Kidney (tissue), 14 donors: Measurements from ENCODE around the gene KDM4C. TPM values are rescaled to one million over a fixed set of nuclear protein-coding genes. Genes with fewer than 3 reads are reported as not detected.

ENCODE experiments used
- DNase-seq, 5 donors: peaks; one replicate each; pipeline ENCODE4 v3.0.0-alpha.2; 2013 to 2020
- FAIRE-seq: peaks from 2 replicates; lab custom pipeline; 2012; peaks lifted over from hg19 to GRCh38; lab: Jason Lieb, UNC
- H3K27ac ChIP-seq, 2 donors: one replicate each; pipeline ENCODE4 v1.7.0; 2013; ENCODE audit warnings: low read depth in 2 of 2, low read length in 2 of 2, inconsistent platforms in 1 of 2
- H3K27me3 ChIP-seq: one replicate; pipeline ENCODE4 v1.7.1; 2013; ENCODE audit warnings: low read length, inconsistent platforms; ENCODE audit not compliant: control insufficient read depth, insufficient read depth
- H3K36me3 ChIP-seq, 3 donors: one replicate each; pipeline versions ENCODE4 v1.7.0 to v1.7.1; 2013; ENCODE audit warnings: low read length in 3 of 3, control low read depth in 1 of 3, inconsistent platforms in 1 of 3; ENCODE audit not compliant: insufficient read depth in 3 of 3, control insufficient read depth in 2 of 3
- H3K4me1 ChIP-seq, 3 donors: one replicate each; pipeline versions ENCODE4 v1.7.0 to v1.7.1; 2013; ENCODE audit warnings: low read length in 3 of 3, inconsistent platforms in 1 of 3, low read depth in 1 of 3; ENCODE audit not compliant: control insufficient read depth in 2 of 3, insufficient read depth in 2 of 3
- H3K4me3 ChIP-seq, 3 donors: one replicate each; pipeline versions ENCODE4 v1.7.0 to v1.8.1; 2013; ENCODE audit warnings: low read length in 3 of 3, control low read depth in 1 of 3, inconsistent platforms in 1 of 3
- H3K9ac ChIP-seq, 3 donors: one replicate each; pipeline versions ENCODE4 v1.7.0 to v1.7.1; 2013; ENCODE audit warnings: low read length in 3 of 3, control low read depth in 1 of 3, inconsistent platforms in 1 of 3
- H3K9me3 ChIP-seq, 3 donors: one replicate each; pipeline versions ENCODE4 v1.7.0 to v1.7.1; 2013; ENCODE audit warnings: low read length in 3 of 3, control low read depth in 1 of 3, inconsistent platforms in 1 of 3; ENCODE audit not compliant: control insufficient read depth in 2 of 3, insufficient read depth in 1 of 3
- intact Hi-C: fragments of 100-400 bp; cut with DNase I; formaldehyde crosslinking; loops from one replicate; pipeline ENCODE4 v1.11.1; 2022
- polyA plus RNA-seq: library from polyadenylated mRNA; stranded (reverse); fragments of 350-450 nt; fragmentation: Illumina TruSeq; extraction: RNeasy Lipid Tissue Mini Kit (QIAGEN cat#74804); gene quantifications from one replicate; pipeline ENCODE4 v1.2.3, GENCODE V29; 2014; ENCODE audit warnings: low read depth, low replicate concordance; ENCODE audit not compliant: insufficient read depth
- total RNA-seq: library from RNA; stranded (reverse); fragmentation: NEBNext Ultra II Directional; extraction: Animal tissue kit (Norgen Biotek cat#: 25700); gene quantifications from one replicate; pipeline ENCODE4 v1.2.1, GENCODE V29; 2021
- TF ChIP-seq, protein P1 (sequence below): IDR thresholded peaks from 3 replicates; pipeline ENCODE4 v1.5.1; 2012; ENCODE audit warnings: mild to moderate bottlenecking, moderate library complexity, borderline replicate concordance; ENCODE audit not compliant: insufficient read depth; ENCODE audit errors: extremely low read depth
- donor health status: control.
- donor health status: control.
- donor health status: control.
- donor health status: control.
- donor health status: control.
- donor health status: DM: yes; HTN: yes; CAD: no.
- donor health status: Normal renal cell carcinoma (clear cell type).

The KDM4C gene
- total and polyA plus RNA-seq, 2 donors from 2014 or later, result 7.1 to 47.1 TPM

DNA sequence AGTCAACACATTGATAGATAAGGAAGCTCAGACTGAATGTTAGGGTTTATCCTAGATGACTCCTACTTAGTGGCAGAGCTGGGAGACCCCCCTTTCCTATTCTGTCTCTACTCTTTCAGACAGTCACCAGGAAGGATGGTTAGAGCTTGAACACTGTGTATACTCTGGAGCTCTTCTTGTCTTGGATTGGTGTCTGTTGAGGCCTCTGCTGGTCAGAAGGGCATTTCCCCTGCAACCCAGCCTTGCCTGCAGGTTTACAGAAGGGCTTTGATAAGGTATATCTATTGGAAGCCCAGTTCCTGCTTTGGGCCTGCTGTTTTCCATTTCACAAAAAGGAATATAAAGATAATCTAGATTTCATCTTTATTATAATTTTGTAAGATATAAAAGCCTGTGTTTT, 71.8 kb downstream of the KDM4C start:
- Histone ChIP-seq H3K27me3 (no peaks in the 10 kb centered on the region), H3K4me3 (no peak overlapping the region), H3K4me1 (no peaks in the 10 kb centered on the region), H3K27ac (no peak overlapping the region), H3K9ac (no peak overlapping the region), H3K9me3 (no peaks in the 10 kb centered on the region), H3K36me3 (no peaks in the 10 kb centered on the region)
- intact Hi-C loops, result no loop called here
- FAIRE-seq, result no peak
- no peak for DNase-seq
- TF ChIP-seq, protein P1, sequence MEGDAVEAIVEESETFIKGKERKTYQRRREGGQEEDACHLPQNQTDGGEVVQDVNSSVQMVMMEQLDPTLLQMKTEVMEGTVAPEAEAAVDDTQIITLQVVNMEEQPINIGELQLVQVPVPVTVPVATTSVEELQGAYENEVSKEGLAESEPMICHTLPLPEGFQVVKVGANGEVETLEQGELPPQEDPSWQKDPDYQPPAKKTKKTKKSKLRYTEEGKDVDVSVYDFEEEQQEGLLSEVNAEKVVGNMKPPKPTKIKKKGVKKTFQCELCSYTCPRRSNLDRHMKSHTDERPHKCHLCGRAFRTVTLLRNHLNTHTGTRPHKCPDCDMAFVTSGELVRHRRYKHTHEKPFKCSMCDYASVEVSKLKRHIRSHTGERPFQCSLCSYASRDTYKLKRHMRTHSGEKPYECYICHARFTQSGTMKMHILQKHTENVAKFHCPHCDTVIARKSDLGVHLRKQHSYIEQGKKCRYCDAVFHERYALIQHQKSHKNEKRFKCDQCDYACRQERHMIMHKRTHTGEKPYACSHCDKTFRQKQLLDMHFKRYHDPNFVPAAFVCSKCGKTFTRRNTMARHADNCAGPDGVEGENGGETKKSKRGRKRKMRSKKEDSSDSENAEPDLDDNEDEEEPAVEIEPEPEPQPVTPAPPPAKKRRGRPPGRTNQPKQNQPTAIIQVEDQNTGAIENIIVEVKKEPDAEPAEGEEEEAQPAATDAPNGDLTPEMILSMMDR, result no peak

DNA sequence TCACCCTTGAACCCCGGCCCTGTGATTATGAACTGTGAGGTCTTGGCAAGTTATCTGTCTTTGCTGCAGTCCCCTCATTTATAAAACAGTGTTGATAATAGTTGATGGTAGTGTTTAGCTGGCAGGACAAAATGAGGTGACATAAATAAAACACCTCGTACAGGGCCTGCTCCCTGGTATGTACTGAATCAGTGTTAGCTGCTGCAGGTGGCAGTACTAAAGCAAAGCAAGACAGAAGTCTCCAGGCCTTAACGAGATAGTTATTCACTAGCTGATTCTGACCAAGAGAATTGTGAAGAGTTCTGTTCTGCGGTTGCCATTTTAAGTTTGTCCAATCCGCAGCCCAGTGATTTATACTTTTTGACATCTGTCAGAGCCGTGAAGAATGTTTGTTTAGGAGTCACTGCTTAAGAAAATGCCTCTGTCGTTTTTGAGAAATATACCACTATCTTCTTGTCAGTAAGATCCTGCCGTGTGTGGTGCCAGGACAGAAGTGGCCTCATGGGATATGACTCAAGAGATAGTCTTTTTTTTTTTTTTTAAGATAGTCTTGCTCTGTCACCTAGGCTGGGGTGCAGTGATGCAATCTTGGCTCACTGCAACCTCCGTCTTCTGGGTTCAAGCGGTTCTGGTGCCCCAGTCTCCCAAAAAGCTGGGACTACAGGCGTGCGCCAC, 75.9 kb downstream of the KDM4C start:
- H3K4me1 ChIP-seq, result no peaks in the 10 kb centered on the region
- intact Hi-C loops, result no loop called here
- H3K9ac ChIP-seq, result no peak overlapping the region
- H3K4me3 ChIP-seq, result no peak overlapping the region
- H3K27me3 ChIP-seq, result no peaks in the 10 kb centered on the region
- DNase-seq, result no peak
- H3K36me3 ChIP-seq, result peaks cover 0 to 3% (median 2%) of the 10 kb centered on the region in 3 donors
- TF ChIP-seq, protein P1, result no peak
- no peaks in the 10 kb centered on the region for H3K9me3 ChIP-seq
- no peak for FAIRE-seq
- no peak overlapping the region for H3K27ac ChIP-seq

DNA sequence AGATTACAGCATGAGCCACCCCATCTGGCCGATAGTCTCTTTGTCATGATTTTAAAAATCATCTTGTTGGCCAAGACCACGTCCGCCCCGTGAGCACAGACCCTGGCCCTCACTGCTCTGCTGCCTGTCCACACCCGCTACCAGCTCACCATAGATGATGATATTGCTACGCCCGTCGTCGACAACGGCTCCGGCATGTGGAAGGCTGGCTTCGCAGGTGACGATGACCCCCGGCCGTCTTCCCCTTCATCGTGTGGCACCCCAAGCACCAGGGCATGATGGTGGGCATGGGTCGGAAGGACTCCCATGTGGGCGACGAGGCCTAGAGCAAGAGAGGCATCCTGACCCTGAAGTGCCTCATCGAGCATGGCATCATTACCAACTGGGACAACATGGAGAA, 76.5 kb downstream of the KDM4C start:
- H3K4me3 ChIP-seq, result no peak overlapping the region
- no peak overlapping the region for H3K27ac ChIP-seq
- no peaks in the 10 kb centered on the region for H3K9me3 ChIP-seq
- peaks cover 0 to 3% (median 2%) of the 10 kb centered on the region in 3 donors for H3K36me3 ChIP-seq
- no peak overlapping the region for H3K9ac ChIP-seq
- FAIRE-seq, result no peak
- intact Hi-C loops, result no loop called here
- TF ChIP-seq, protein P1, result no peak
- DNase-seq, result no peak
- no peaks in the 10 kb centered on the region for H3K4me1 ChIP-seq
- no peaks in the 10 kb centered on the region for H3K27me3 ChIP-seq
